Coronary artery (tissue), 2 donors: ENCODE results near the gene RNASEH2A.

Experiments
- DNase-seq: peaks from one replicate; pipeline ENCODE4 v3.0.0-alpha.2; 2017; ENCODE audit warnings: low spot score
- H3K27ac ChIP-seq, 2 donors: fragments of 200-600 bp; sonication (generic); one replicate each; pipeline ENCODE4 v1.5.1; 2016 to 2019
- H3K4me3 ChIP-seq: fragments of 200-600 bp; sonication (generic); 2 replicates; pipeline ENCODE4 v1.5.1; 2016; ENCODE audit warnings: mild to moderate bottlenecking, moderate library complexity
- TF ChIP-seq, protein P1 (sequence below): fragments of 200-600 bp; sonication (generic); IDR thresholded peaks from one replicate; pipeline ENCODE4 v1.5.1; 2019; ENCODE audit warnings: antibody characterized with exemption

Gene RNASEH2A

GRCh38 chr19:12790628-12791344 is 15.6 kb upstream of the RNASEH2A start:
- no peak for DNase-seq
- Histone ChIP-seq H3K27ac (peak overlapping the region; percentile 97 to 99), H3K4me3 (peak overlapping the region; percentile 97)
- TF ChIP-seq, protein P1, sequence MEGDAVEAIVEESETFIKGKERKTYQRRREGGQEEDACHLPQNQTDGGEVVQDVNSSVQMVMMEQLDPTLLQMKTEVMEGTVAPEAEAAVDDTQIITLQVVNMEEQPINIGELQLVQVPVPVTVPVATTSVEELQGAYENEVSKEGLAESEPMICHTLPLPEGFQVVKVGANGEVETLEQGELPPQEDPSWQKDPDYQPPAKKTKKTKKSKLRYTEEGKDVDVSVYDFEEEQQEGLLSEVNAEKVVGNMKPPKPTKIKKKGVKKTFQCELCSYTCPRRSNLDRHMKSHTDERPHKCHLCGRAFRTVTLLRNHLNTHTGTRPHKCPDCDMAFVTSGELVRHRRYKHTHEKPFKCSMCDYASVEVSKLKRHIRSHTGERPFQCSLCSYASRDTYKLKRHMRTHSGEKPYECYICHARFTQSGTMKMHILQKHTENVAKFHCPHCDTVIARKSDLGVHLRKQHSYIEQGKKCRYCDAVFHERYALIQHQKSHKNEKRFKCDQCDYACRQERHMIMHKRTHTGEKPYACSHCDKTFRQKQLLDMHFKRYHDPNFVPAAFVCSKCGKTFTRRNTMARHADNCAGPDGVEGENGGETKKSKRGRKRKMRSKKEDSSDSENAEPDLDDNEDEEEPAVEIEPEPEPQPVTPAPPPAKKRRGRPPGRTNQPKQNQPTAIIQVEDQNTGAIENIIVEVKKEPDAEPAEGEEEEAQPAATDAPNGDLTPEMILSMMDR, result no peak

DNA sequence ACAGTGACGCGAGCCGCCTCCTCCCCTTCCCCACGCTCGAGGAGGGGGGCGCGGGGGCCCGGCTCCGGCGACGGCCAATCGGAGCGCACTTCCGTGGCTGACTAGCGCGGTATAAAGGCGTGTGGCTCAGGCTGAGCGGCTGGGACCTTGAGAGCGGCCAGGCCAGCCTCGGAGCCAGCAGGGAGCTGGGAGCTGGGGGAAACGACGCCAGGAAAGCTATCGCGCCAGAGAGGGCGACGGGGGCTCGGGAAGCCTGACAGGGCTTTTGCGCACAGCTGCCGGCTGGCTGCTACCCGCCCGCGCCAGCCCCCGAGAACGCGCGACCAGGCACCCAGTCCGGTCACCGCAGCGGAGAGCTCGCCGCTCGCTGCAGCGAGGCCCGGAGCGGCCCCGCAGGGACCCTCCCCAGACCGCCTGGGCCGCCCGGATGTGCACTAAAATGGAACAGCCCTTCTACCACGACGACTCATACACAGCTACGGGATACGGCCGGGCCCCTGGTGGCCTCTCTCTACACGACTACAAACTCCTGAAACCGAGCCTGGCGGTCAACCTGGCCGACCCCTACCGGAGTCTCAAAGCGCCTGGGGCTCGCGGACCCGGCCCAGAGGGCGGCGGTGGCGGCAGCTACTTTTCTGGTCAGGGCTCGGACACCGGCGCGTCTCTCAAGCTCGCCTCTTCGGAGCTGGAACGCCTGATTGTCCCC is 14.9 kb upstream of the RNASEH2A start, which contains the start of gene JUNB:
JUNB (plus strand) TSS at position 142 of the 706 bp plus-strand sequence; CDS start at position 428, 286 bp downstream.
- DNase-seq, result peak; percentile 99
- Histone ChIP-seq H3K27ac (peak within 1 kb of the TSS; percentile 97 to 99), H3K4me3 (peak within 1 kb of the TSS; percentile 97)
- TF ChIP-seq, protein P1, result no peak

- H3K27ac ChIP-seq, result peak overlapping the region; percentile 97 to 99
- TF ChIP-seq, protein P1, result no peak
- peak; percentile 85 for DNase-seq
- H3K4me3 ChIP-seq, result peak overlapping the region; percentile 97
Measured at GRCh38 chr19:12792051-12792852, 14.1 kb upstream of the RNASEH2A start.

DNA sequence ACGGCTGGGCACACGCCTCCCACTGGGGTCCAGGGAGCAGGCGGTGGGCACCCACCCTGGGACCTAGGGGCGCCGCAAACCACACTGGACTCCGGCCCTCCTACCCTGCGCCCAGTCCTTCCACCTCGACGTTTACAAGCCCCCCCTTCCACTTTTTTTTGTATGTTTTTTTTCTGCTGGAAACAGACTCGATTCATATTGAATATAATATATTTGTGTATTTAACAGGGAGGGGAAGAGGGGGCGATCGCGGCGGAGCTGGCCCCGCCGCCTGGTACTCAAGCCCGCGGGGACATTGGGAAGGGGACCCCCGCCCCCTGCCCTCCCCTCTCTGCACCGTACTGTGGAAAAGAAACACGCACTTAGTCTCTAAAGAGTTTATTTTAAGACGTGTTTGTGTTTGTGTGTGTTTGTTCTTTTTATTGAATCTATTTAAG is 13.5 kb upstream of the RNASEH2A start:
- peak overlapping the region; percentile 97 for H3K4me3 ChIP-seq
- H3K27ac ChIP-seq, result peak overlapping the region; percentile 97 to 99
- DNase-seq, result peak; percentile 72
- TF ChIP-seq, protein P1, result no peak

DNA sequence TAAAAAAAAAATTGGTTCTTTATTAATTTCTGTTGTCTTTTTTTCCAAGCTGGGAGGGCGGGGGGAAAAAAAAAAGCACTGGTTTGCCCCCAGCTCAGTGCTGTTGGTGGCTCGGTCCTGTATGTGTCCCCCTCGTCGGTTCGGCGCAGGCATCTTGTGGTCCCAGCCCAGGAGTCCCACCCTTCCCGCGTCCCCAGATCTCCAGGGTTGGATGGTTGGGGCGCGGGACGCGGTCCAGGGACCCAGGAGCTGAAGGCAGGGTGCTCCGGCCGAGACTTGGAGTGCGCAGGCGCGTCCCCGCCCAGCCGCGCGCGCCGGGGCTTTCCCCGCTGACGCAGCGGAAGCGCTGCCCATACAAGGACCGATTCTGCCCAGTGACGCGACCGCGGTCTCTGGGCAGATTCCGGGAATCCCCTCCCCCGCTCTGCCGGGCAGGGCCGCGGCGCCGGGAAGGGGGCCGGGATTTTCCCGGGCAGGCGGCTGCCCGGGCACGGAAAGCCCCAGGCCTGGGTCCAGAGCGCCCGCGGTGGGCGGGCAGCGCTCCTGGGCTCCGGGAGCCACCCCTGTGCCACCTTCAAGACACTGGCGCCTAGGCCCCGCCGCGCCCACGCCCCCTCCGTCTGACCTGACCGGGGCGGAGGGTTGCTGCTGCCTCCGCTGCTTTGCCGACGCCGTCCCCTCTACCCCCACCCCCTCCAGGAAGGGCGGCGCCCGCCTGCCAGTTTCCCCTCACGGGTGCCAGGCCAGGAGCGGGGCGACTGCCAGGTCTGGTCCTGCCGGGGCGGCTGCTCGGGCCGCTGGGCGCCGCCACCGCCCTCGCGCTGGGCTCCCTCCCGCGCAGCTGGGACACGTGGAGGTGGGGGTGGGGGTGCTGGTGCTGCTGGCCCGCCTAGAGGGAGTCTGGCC is 12.8 kb upstream of the RNASEH2A start:
- DNase-seq, result peak; percentile 95
- H3K4me3 ChIP-seq, result peak overlapping the region; percentile 97
- peak overlapping the region; percentile 97 to 99 for H3K27ac ChIP-seq
- TF ChIP-seq, protein P1, result no peak
